Right lobe of liver (tissue), 6 donors: ENCODE data around the gene EPB41. TPM values are rescaled to one million over a fixed set of nuclear protein-coding genes. Genes with fewer than 3 reads are reported as not detected.
"Not testable (repeated sequence)": the region's sequence is repeated elsewhere in the genome, so short reads cannot be mapped to it uniquely, and the experiment has no call there.

Source experiments
- ATAC-seq, 4 donors: fragments of 200-7000 bp; cut with Tn5 transposase; one replicate each; pipeline ENCODE4 v1.9.1; 2020; ENCODE audit warnings: mild to moderate bottlenecking in 4 of 4, moderate library complexity in 4 of 4
- DNase-seq, 3 donors: peaks; one replicate each; pipeline ENCODE4 v3.0.0-alpha.2; 2020
- H3K27ac ChIP-seq, 3 donors: fragments of 200-600 bp; one replicate each; pipeline ENCODE4 v1.8.0; 2022
- H3K27me3 ChIP-seq, 2 donors: fragments of 200-600 bp; one replicate each; pipeline ENCODE4 v1.8.0; 2022
- H3K36me3 ChIP-seq, 4 donors: fragments of 200-600 bp; sonication (generic) in 1 of 4; one replicate each; pipeline versions ENCODE4 v1.5.1 to v1.8.0; 2017 to 2022; ENCODE audit warnings: control low read depth in 1 of 4
- H3K4me1 ChIP-seq, 4 donors: fragments of 200-600 bp; sonication (generic) in 1 of 4; one replicate each; pipeline versions ENCODE4 v1.5.1 to v1.8.0; 2017 to 2022; ENCODE audit warnings: control low read depth in 1 of 4
- H3K4me3 ChIP-seq, 3 donors: fragments of 200-600 bp; one replicate each; pipeline ENCODE4 v1.8.0; 2022
- H3K9me3 ChIP-seq, 4 donors: fragments of 200-600 bp; sonication (generic) in 1 of 4; one replicate each; pipeline versions ENCODE4 v1.5.1 to v1.8.0; 2017 to 2022; ENCODE audit warnings: control low read depth in 1 of 4
- POLR2A ChIP-seq: fragments of 450-650 bp; IDR thresholded peaks from one replicate; pipeline ENCODE4 v1.6.1; 2017; ENCODE audit warnings: antibody characterized with exemption, mild to moderate bottlenecking
- WGBS: methylation state at CpG from one replicate; pipeline ENCODE4 v1.1.6; 2018; ENCODE audit warnings: low coverage, low lambda C conversion rate; ENCODE audit not compliant: insufficient coverage; ENCODE audit errors: missing lambda C conversion rate; 5-methylcytosine and 5-hydroxymethylcytosine counted together
- intact Hi-C, 2 donors: fragments of 100-400 bp; cut with DNase I; formaldehyde crosslinking; loops; one replicate each; pipeline versions ENCODE4 v1.11.2 to v1.14.1; 2022
- total RNA-seq, 6 experiments: library from RNA; depleted of rRNA in 2 of 6; stranded (reverse); fragments of >200 nt in 2 of 6; fragmentation: NEBNext Ultra II Directional in 3 of 6; extraction: Animal tissue kit (Norgen Biotek cat#: 25700) in 3 of 6; gene quantifications; one replicate each; pipeline versions ENCODE4 v1.1.0 to v1.2.4, GENCODE V29; 2016 to 2023
- TF ChIP-seq, protein P1 (sequence below), 4 donors: fragments of 200-600 bp in 3 of 4; fragments of 450-650 bp in 1 of 4; IDR thresholded peaks; one replicate each; pipeline versions ENCODE4 v1.5.1 to v1.8.0; 2016 to 2022; ENCODE audit warnings: antibody characterized with exemption in 4 of 4, mild to moderate bottlenecking in 2 of 4
- donor health status: DM: no; HTN: yes; CAD: no.
- donor health status: DM: no; HTN: no; CAD: no.
- donor health status: DM: no; HTN: no; CAD: no.
- donor health status: DM: no; HTN: yes; CAD: no.
- donor health status: DM: no; HTN: yes; CAD: no.

Gene EPB41
- total RNA-seq, 6 experiments from 2014 or later, result 35.3 to 58.7 (median 49.2) TPM

DNA sequence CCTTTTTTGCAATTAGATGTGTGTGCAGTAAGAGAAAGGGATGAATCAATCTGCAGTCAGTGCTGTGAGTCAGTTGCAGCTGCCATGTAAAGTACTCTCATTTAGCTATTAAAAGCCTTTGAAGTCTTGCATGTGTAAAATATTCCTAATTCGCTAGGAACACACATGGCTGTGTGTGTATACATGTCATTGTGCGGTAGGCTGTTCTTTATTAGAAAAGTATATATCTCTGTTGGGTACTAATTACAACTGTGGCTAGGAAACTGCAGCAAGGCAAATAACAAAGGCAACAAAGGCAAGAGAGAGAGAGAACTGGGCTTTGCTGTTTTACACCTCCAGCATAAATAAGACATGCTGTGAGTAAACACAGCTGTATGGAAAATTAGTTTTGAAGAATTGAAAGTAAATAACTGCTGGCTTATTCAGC, 41.7 kb downstream of the EPB41 start:
- WGBS, result 85% methylated on average over 2 of the region's 2 CpGs
- DNase-seq, result no peak
- intact Hi-C loops, result no loop called here

DNA sequence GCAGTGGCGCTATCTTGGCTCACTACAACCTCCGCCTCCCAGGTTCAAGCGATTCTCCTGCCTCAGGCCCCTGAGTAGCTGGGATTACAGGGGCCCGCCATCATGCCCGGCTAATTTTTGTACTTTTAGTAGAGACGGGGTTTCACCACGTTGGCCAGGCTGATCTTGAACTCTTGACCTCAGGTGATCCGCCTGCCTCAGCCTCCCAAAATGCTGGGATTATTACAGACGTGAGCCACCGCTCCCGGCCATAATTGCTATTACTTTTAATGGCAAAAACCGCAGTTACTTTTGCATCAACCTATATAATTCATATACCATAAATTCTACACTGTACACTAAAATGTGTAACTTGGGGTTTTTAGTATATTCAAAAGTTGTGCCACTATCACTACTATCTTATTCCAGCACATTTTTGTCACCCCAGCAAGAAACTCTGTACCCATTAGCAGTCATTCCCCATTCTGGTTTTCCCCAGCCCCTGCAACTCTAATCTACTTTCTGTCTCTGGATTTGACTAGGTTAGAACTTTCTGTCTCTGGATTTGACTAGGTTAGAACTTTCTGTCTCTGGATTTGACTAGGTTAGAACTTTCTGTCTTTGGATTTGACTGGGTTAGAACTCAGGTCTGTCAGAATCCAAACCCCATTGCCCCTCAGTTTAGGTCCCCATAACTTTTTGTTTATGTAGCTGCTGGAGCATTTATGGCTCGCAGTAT, 47.9 kb downstream of the EPB41 start:
- 95% methylated on average over 7 of the region's 13 CpGs for WGBS

More for the DNA sequence above, 41.7 kb downstream of the EPB41 start:
- no peaks in the 10 kb centered on the region for H3K4me1 ChIP-seq
- H3K9me3 ChIP-seq, result no peaks in the 10 kb centered on the region
- no peak for ATAC-seq
- H3K27ac ChIP-seq, result no peak overlapping the region
- H3K27me3 ChIP-seq, result no peaks in the 10 kb centered on the region
- TF ChIP-seq POLR2A, result no peak
- TF ChIP-seq, protein P1, sequence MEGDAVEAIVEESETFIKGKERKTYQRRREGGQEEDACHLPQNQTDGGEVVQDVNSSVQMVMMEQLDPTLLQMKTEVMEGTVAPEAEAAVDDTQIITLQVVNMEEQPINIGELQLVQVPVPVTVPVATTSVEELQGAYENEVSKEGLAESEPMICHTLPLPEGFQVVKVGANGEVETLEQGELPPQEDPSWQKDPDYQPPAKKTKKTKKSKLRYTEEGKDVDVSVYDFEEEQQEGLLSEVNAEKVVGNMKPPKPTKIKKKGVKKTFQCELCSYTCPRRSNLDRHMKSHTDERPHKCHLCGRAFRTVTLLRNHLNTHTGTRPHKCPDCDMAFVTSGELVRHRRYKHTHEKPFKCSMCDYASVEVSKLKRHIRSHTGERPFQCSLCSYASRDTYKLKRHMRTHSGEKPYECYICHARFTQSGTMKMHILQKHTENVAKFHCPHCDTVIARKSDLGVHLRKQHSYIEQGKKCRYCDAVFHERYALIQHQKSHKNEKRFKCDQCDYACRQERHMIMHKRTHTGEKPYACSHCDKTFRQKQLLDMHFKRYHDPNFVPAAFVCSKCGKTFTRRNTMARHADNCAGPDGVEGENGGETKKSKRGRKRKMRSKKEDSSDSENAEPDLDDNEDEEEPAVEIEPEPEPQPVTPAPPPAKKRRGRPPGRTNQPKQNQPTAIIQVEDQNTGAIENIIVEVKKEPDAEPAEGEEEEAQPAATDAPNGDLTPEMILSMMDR (IDR thresholded peaks at IDR 0.05), result no peak
- no peak overlapping the region for H3K4me3 ChIP-seq
- H3K36me3 ChIP-seq, result no peaks in the 10 kb centered on the region

DNA sequence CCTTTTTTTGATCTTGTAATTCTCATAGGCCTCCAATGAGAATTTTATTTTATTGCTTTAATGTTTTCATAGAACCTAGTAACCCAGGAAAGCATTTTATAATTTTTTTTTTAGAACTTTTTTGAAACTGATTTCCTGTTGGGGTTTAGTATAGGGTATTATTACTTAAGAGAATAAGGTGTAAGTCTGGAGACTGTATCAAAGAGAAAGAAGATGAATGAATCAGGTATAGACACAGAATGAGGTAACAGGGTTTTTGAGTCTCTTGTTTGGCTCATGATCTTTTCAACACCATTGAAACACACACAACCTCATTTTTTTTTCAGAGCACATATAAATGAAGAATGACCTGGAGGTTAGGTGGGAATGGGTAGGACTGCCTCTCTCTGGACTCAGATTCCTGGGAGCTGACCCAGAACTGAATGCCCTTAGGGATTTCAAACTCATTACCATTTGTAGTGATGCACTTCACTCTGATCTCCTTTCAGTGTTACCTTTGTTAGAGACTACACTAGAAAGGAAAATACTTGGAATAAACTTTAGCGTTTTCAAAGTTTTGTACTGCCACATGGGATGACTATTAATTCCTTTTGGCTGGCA, 51.0 kb downstream of the EPB41 start:
- H3K4me3 ChIP-seq, result no peak overlapping the region
- TF ChIP-seq, protein P1 (IDR thresholded peaks at IDR 0.05), result no peak
- no peak for TF ChIP-seq POLR2A
- ATAC-seq (no peak), DNase-seq (no peak)
- no peaks in the 10 kb centered on the region for H3K9me3 ChIP-seq
- no peaks in the 10 kb centered on the region for H3K36me3 ChIP-seq
- H3K27me3 ChIP-seq, result no peaks in the 10 kb centered on the region
- intact Hi-C loops, result no loop called here
- H3K4me1 ChIP-seq, result peaks cover 0 to 17% (median 5%) of the 10 kb centered on the region in 4 donors
- WGBS, result 83% methylated on average over 1 of the region's 1 CpG
- peak overlapping the region in 1 of 3 donors; percentile 42 for H3K27ac ChIP-seq

More for the DNA sequence above, 47.9 kb downstream of the EPB41 start:
- H3K27me3 ChIP-seq, intact Hi-C loops, DNase-seq, H3K9me3 ChIP-seq, ATAC-seq, H3K4me3 ChIP-seq, H3K36me3 ChIP-seq, H3K27ac ChIP-seq: not testable (repeated sequence)
- H3K4me1 ChIP-seq, result peaks cover 0 to 14% (median 4%) of the 10 kb centered on the region in 4 donors

DNA sequence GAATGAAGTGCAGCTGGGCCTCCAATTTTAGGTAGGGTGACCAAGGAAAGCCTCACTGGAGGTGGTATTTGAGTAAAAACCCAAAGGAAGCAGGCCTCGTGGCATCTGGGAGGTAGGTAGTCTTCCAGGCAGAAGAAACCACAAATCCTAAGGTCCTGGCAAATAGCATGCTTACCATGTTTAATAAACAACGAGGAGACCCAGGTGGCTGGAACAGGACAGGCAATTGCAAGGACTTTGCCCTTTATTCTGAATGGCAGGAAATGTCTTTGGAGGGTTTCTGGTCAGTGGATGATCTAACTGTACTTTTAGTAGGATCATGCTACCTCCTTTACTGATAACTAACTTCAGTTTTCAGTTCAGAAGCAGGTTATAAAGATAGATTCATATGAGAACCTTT, 52.2 kb downstream of the EPB41 start:
- H3K4me1 ChIP-seq, result peaks cover 0 to 22% (median 5%) of the 10 kb centered on the region in 4 donors
- no peaks in the 10 kb centered on the region for H3K36me3 ChIP-seq
- peak; percentile 44 for TF ChIP-seq POLR2A
- TF ChIP-seq, protein P1 (IDR thresholded peaks at IDR 0.05), result no peak
- WGBS, result 19% methylated on average over 2 of the region's 2 CpGs
- no peaks in the 10 kb centered on the region for H3K27me3 ChIP-seq
- no peak for DNase-seq
- no peaks in the 10 kb centered on the region for H3K9me3 ChIP-seq
- peak overlapping the region; percentile 42 to 72 (median 62) for H3K27ac ChIP-seq
- H3K4me3 ChIP-seq, result no peak overlapping the region
- intact Hi-C loops, result no loop called here
- peak; percentile 92 to 94 (median 92) for ATAC-seq
